ENCODE measurements around the gene LOXL3.

GRCh38 chr2:74602586-74603281, 49.0 kb upstream of the LOXL3 start:
- TF ChIP-seq CTCF (IDR thresholded peaks at IDR 0.05) = no peak
- no peak for TF ChIP-seq POLR2A (IDR thresholded peaks at IDR 0.05)
- no peak for TF ChIP-seq EP300 (IDR thresholded peaks at IDR 0.05)

Measured in tibial nerve (tissue), 4 donors.